DMS53 treated with DMSO at 0.1 percent for 48 hours (cell line): Measurements from ENCODE around the gene S100A6.
"Not testable (repeated sequence)": the region's sequence is repeated elsewhere in the genome, so short reads cannot be mapped to it uniquely, and the experiment has no call there.

Source experiments
- DNase-seq: peaks from one replicate; lab custom pipeline; 2025; ENCODE audit not compliant: unreplicated experiment; lab: John Stamatoyannopoulos, UW

The S100A6 gene

DNA sequence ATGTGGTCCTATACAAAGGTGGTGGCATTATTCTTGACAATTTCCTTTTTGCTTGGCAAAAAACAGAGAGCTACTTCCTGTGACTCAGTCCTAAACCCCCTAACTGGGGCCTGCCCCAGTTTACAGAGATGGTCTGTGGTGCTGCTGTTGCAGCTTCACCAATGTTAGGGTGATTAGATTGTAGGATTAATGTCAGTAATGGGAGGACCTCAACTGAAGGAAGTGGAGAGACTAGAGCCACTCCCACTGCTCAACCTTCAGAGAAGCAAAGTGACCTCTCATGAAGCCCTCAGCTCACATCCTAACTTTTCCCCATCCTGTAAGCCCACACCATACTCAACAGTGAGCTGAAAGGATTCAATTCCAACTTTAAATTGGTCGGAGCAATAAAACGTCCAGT is 3.6 kb downstream of the S100A6 start:
- no peak for DNase-seq

DNA sequence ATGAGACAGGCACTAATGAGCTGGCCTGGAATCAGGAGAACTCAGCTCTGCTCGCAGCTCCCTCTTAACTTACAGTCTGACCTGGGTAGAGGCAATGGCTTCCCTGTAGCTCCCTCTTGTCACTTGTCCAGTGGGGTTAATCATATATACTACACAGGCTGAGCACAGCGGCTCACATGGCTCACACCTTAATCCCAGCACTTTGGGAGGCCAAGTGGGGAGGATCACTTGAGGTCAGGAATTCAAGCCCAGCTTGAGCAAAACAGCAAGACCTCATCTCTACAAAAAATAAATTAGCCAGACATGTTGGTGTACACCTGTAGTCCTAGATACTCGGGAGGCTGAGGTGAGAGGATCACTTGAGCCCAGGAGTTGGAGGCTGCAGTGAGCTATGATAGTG is 4.2 kb downstream of the S100A6 start:
- DNase-seq = no peak

DNA sequence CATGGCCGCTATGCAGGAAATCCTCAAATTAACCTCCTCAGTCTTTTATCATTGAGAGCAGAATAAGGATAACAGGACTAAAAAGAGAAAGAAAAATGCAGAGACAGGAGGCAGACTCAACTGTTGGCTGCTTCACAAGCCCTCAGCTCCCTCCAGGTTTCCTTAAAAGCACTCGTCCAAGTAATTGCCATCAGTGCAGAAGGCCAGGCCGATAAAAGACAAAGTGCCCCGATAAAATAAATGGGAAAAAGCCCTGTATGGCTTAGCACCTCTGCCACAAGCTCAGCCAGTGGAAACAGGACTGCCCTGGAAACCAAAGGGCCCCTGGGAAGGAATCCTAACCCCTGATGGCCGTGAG is 8.1 kb downstream of the S100A6 start:
- no peak for DNase-seq

DNA sequence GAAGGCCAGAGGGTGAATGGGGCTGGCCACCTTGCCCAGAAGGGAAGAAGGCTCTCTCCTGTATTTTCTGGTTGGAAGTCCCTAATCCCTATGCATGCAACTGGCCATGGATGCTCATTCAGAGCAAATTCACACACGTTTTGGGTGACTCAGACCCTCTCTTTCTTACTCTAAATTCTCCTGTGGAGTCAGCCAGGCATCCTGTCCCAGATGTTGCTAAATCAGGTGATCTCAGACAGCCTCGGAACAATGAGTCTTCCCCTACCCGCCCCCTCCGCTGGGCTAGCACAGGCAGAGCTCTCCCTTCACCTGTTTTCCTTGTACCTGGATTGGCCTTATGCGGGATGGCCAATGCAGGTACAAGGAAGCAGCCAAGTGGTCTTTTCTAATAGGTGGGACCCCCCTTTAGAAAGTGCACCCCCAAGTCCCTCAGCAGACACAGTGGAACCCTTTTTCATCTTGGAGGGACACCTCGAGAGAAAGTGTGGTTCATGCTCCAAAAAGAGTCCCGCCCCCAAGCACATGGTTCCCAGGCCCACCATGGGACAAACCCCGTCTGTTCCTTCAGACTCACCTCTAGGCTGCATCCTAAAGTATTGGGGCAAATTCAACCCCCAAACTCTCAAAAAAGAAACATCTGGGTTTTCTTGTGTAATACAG is 8.6 kb downstream of the S100A6 start:
- no peak for DNase-seq

DNA sequence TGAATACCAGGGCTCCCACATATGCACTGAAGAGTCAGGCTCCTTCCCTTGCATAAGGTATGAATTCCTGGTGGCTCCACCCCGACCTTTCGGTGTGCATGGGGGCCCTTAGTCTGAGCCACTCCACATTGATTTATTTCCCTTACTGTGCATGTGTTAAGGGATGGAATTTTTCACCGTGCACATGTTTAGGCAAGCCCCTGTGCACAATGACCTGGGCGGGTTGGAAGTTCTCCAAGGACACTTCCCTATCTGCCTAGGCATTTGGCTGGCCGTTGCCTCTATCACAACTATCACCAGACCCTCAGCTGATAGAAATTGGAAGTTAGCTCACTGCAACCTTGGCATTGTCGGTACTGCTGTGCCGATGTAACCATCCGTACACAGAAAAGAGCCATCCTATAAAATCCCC is 9.7 kb downstream of the S100A6 start:
- DNase-seq = no peak

DNA sequence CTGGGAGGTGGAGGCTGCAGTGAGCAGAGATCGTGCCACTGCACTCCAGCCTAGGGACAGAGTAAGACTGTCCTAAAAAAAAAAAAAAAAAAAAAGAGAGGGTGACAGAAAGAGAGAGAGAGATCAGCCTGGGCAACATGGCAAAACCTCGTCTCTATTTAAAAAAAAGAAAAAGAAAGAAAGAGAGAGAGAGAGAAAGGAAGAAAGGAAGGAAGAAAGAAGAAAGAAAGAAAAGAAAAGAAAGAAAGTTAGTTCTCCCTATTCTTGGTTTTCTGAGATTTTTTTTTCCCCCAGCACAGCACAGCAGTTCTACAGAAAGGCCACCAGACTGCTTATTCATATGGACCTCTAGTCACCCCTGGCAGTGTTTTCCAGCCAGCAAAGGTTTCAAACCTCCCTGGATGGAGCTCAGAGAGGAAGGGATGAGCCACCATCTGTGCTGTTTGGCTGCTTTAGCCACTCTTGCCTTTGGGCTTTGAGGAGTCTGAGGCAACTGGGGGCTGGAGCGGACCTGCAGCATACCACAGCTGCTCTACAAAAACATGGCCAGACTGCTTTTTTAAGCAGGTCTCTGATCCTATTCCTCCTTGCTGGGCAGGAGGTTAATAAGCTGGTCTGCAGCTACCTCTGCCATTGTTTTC is 10.6 kb downstream of the S100A6 start:
- no peak for DNase-seq

DNA sequence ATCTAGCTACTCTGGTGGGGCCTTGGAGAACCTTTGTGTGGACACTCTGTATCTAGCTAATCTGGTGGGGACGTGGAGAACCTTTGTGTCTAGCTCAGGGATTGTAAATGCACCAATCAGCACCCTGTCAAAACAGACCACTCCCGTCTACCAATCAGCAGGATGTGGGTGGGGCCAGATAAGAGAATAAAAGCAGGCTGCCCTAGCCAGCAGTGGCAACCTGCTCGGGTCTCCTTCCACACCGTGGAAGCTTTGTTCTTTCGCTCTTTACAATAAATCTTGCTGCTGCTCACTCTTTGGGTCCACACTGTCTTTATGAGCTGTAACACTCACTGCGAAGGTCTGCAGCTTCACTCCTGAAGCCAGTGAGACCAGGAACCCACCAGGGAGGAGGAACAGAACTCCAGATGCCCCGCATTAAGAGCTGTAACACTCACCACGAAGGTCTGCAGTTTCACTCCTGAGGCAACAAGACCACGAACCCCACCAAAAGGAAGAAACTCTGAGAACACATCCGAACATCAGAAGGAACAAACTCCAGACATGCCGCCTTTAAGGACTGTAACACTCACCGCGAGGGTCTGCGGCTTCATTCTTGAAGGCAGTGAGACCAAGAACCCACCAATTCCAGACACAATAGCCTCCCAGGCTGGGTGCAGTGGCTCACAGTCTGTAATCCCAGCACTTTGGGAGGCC is 13.3 kb downstream of the S100A6 start:
- DNase-seq = not testable (repeated sequence)

DNA sequence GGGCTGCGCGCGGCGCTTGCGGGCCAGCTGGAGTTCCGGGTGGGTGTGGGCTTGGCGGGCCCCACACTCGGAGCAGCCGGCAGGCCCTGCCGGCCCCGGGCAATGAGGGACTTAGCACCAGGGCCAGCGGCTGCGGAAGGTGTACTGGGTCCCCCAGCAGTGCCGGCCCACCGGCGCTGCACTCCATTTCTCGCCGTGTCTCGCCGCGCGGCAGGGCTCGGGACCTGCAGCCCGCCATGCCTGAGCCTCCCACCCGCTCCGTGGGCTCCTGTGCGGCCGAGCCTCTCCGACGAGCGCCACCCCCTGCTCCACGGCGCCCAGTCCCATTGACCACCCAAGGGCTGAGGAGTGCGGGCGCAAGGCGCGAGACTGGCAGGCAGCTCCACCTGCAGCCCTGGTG is 14.0 kb downstream of the S100A6 start:
- not testable (repeated sequence) for DNase-seq

DNA sequence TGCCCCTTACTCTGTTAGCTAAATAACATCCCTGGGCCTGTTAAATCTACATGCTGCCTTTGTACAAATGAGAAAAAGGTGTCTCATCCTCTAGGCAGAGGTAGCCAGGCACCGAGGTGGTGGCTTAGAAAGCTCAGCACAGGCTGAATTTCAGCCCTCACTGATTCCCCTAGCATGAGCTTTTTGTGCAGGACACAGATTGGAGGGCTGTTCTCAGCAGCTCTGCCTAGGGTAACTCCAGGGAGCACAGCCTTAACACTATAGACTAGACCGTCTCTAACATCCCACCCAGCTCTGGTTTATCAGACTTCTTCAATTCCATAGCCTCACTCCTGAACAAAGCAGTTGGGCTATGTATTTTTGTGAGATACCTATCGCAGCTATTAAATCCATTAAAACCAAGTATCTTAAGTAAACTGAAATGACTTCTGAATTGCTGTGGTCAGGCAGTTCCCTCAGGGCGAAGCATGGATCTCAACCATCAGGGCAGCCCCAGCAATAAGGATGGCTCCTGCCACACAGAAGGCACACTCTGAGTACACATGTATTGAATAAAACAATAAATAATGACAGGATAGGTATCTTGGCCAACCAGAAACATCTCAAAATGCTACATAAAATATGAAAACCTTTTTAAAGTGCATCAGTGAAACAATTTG is 14.8 kb downstream of the S100A6 start:
- no peak for DNase-seq

DNA sequence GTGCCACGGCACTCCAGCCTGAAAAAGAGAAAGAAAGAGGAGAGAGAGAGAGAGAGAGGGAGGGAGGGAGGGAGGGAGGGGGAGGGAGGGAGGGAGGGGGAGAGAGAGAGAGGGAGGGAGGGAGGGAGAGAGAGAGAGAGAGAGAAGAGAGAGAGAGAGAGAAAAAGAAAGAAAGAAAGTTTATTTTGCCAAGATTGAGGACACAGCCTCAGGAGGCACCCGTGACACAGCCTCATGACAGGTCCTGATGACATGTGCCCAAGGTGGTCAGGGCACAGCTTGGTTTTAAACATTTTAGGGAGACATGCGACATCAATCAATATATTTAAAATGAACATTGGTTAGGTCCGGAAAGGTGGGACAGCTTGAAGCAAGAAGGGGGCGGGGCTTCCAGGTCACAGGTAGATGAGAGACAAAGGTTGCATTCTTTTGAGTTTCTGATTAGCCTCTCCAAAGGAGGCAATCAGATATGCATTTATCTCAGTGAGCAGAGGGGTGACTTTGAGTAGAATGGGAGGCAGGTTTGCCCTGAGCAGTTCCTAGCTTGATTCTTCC is 15.6 kb downstream of the S100A6 start:
- not testable (repeated sequence) for DNase-seq

DNA sequence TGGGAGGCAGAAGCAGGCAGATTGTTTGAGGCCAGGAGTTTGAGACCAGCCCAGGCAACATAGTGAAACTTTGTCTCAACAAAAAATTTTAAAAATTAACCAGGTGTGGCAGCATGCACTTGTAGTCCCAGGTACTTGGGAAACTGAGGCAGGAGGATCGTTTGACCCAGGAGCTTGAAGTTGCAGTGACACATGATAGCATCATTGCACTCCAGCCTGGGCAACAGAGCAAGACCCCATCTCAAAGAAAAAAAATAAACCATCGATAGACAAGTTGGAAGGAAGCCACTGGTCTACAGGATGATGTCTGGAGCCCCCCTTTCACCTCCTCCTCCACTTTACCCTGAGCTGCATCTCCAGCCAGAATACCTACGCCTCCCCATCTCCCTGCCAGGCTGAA is 16.5 kb downstream of the S100A6 start:
- DNase-seq = no peak

DNA sequence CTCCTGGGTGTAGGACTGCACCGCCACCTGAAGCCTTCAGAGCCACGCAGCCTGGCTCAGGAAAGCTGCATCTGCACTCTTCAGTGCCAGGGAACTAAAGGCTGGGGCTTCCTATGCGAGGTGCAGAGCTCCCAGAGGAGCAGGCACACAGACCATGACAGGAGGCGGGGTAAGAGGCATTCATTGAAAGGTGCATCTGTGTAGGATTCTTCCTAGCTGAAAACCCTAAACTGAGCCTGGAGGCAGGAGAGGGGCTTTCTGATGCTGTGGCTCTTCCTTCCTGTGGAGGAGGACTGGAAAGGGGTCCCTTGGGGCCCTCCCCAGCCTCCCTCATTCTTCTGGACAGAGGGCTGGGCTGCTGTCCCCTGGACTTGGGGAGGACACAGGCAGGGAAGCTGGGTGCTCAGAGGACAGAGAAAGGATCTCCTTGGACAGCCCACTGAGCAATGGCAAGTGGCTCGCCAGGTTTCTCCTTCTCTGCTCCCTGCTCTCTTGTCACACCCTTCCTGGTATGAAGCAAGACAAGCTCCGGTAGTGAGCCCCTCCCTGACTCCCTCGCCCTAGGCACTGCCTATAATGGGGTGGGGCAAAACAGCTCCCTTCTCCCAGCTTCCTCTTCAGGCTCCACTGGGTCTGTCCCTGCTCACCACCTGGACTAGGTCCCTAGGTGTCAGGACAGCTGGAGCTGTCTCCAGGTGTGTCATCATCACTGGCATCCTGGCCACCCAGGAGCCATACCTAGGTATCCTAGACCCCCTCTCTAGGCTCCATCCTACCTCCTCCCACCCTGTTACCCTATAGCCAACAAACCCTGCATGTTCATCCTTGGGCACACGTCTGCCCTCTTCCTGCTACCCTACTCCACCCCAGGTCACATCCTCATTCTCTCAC is 20.0 kb downstream of the S100A6 start:
- DNase-seq = peak; percentile 56

DNA sequence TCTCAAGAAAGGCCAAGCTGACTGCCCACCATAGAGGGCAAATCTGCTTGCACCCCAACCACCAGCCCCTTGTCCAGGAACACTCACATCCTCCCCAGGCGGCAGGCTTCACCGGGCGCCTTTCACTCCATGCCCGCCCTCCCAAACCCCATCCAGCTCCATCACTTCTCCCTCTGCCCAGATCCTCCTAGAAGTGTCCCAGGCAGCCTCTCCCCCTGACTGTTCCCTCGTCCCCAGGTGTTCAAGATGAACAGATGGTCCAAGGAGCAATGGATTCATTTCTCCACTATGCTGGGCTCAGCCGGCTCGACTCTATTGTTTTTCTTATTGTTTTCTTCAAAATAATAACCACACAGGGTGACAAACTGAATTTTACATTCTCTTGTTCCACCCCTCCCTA is 22.1 kb downstream of the S100A6 start:
- no peak for DNase-seq

DNA sequence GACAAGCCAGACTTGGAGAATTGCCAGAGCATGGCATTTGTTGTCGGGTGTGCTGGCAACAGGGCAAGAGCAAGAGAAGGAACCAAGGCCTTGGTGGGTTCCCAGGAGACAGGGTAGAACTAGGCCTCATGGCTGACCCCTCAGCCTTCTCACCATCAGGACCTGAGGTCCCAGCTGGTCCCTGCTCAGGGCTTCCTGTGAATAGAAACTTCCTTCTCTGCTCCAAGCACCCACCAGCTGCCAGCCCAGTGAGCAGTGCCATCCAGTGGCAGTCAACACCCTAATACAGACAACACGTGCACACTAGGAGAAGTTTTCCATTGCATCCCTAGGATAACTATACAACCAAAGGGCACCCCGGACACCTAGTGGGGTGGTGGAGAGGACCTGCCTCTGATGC is 22.8 kb downstream of the S100A6 start:
- no peak for DNase-seq

DNA sequence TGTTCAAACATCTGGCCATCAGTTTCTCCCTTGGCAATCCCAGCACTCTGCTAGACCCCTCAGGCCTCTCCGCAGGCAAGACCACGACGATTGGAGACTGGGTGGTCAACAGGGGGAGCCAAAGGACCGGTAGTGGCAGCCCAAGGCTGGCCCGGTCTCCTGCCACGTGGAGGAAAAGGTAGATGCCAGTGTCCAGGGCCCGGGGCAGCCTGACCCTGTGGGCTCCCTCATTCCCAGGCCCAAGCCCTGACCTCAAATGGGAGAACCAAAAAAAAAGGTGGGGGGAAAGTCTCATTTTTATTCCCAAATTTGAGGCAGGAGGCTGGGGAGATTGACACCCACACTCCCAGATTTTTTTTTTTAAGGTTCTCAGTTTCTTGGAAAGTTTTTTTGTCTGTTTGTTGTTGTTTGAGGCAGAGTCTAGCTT is 24.8 kb downstream of the S100A6 start:
- DNase-seq = peak; percentile 55

DNA sequence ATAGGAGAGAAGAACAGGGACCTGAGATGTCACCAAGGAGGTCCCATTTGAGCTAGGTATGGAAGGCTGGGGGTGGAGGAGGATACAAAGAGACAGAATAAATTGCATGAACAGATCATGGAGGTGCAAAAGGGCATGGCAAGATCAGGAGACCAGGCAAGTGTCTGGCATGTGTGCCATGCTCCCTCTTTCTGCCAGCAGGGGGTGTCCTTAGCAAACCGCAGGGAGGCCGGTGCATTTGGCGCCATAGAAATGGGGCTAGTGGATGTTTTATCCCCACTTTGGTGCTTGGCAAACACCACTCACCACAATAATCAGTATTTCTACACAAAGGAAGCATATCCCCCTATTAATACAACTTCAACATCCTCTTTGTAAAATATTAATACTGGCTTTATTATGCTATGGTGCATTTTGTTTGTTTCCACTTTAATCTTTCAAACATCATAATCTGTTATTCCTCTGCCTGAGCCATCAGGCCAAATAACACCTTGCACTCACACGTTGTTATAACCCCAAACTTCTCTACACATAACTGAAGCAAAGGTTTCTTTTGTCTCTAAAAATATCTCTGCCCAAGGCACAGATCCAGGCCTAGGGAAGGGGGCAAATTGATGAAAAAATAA is 25.9 kb downstream of the S100A6 start:
- DNase-seq = peak; percentile 19

DNA sequence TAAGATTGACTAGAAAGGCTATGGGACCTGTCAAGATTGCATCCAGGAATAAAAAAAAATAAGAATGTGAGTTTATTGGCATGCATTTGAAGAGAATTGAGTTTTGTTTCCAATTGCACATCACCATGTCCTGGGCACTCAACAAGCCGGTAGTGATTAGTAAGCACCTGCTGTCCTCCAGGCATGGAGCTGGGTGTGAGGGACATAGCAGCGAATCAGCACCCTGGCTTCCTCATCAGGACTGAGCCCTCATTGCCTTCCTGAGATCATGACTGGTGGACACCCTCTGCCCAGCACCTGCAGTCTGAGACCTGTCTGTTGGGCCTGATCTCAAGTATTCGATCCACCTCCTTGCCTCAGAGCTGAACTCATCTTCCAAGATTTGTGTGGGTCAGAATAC is 26.8 kb downstream of the S100A6 start:
- no peak for DNase-seq

DNA sequence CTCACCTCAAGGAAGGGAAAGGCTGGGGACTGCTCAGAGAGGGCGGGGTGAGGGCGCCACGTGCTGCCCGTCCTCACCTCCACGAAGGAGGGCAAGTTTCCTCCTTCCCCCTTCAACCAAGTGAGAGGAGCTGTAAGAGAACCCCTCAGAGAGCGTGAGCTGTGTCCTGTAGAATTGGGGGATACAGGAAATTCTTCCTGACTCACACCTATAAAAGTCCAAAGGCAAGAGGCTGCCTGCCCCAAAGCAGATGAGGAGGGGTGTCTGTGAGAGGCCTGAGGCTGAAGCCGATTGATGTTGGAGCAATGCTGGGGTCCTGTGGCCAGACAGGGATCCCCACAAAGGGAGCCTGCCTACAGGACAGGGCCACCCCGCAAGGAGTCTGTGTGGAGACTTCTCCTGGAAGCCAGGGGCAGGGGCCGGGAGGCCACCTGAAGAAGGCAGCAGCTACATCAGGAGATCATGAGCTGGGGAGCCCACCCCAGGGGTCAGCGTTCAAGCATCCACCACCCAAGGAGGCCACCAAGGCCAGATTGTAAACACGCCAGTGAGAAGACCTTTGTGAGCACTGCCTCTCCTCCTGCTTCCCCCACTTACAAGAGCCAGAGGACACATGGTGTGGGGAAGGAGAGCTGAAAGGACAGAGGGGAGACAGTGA is 27.7 kb downstream of the S100A6 start:
- DNase-seq = no peak

DNA sequence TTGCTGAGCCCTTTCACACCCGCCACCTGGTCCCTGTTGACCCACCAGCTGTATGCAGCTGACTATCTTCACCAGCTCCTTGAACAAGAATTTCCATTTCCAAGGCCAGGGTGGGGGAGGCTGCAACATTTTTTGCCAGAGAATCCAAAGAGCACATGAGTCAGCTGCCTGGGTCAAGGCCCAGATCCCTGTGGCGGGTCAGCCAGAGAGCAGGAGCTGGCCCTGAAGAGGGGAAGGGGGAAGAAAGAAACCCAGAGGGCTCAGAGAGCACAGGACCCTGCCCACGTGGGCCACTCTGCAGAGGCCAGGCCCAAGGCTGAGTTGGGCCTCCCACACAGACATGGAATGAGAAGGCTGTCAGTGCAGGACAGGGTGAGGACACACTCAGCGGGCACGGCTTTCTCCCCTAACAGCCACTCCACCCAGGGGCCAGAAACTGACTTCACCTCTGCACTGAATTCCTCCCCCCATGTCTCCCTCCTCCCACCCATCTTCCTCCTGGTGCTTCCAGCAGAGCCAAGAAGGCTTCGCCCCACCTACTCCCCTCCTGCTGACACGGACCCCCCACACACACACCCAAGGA is 28.9 kb downstream of the S100A6 start:
- DNase-seq = no peak
